Activated T-helper 2 cell treated with anti-CD3 and anti-CD28 coated beads, Interferon-gamma antibody, Interleukin-2, Interleukin-4, amounts not matched to agents 10 μg/mL and 5 μg/mL and 100 μg/mL, durations not matched to agents 14 hours and 24 hours and 36 hours (primary cell): ENCODE data around the gene USP24. TPM values are rescaled to one million over a fixed set of nuclear protein-coding genes. Genes with fewer than 3 reads are reported as not detected.

Experiments used
- DNase-seq: peaks from one replicate; pipeline ENCODE4 v3.0.0; 2021; ENCODE audit warnings: low spot score
- H3K27ac Mint-ChIP-seq: one replicate; pipeline ENCODE4 v1.8.0; 2021; ENCODE audit warnings: mixed read lengths
- H3K27me3 Mint-ChIP-seq: one replicate; pipeline ENCODE4 v1.8.0; 2021; ENCODE audit warnings: low read depth, mixed read lengths
- H3K36me3 Mint-ChIP-seq: one replicate; pipeline ENCODE4 v1.8.0; 2021; ENCODE audit warnings: low read depth, mixed read lengths
- H3K4me1 Mint-ChIP-seq: one replicate; pipeline ENCODE4 v1.8.0; 2021; ENCODE audit warnings: low read depth, mixed read lengths
- H3K4me3 Mint-ChIP-seq: one replicate; pipeline ENCODE4 v1.8.0; 2021; ENCODE audit warnings: low read depth, mild to moderate bottlenecking, moderate library complexity, mixed read lengths
- H3K9me3 Mint-ChIP-seq: one replicate; pipeline ENCODE4 v1.8.0; 2021; ENCODE audit warnings: mixed read lengths
- intact Hi-C: fragments of 100-400 bp; cut with micrococcal nuclease; formaldehyde crosslinking; loops from one replicate; pipeline ENCODE4 v1.15.1; 2023
- total RNA-seq: library from RNA; stranded (reverse); gene quantifications from 2 replicates; pipeline ENCODE4 v1.2.3, GENCODE V29; 2022

The USP24 gene
- total RNA-seq, 1 donor from 2014 or later, result 42.6 TPM

GRCh38 chr1:55063577-55063942, 151.6 kb downstream of the USP24 start:
- peaks cover 18% of the 10 kb centered on the region for H3K36me3 Mint-ChIP-seq
- DNase-seq, result no peak
- H3K27me3 Mint-ChIP-seq, result no peaks in the 10 kb centered on the region
- peaks cover 14% of the 10 kb centered on the region for H3K4me1 Mint-ChIP-seq
- intact Hi-C loops, result no loop called here
- no peak overlapping the region for H3K27ac Mint-ChIP-seq
- H3K9me3 Mint-ChIP-seq, result no peaks in the 10 kb centered on the region
- H3K4me3 Mint-ChIP-seq, result no peak overlapping the region

DNA sequence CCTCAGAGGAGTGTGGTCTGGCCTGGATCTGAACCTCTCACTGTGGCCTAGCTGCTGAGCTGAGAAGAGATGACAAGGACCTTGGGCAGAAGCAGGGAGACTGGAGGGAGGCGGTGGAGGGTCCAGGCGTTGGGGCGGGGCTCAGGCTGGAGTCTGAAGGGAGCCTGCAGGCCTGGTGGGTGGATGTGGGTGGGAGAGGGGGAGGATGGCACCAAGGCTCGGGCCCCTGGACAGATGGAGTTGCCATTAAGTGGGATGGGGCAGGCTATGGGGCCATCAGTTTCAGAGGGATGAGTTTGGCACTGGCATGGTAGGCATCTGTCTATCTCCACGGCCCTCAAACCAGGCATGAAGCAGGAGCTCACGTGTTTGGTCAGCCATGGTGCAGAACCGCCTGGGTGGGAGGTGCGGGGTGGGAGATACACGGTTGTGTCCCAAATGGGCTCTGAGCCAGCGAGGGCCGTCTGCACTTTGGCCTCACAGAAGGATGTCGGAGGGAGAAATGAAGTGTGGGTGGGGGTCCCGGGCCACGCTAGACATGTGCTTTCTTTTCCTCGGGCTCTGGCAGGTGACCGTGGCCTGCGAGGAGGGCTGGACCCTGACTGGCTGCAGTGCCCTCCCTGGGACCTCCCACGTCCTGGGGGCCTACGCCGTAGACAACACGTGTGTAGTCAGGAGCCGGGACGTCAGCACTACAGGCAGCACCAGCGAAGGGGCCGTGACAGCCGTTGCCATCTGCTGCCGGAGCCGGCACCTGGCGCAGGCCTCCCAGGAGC, 152.2 kb downstream of the USP24 start:
- no peaks in the 10 kb centered on the region for H3K27me3 Mint-ChIP-seq
- H3K9me3 Mint-ChIP-seq, result no peaks in the 10 kb centered on the region
- intact Hi-C loops, result no loop called here
- no peak overlapping the region for H3K27ac Mint-ChIP-seq
- H3K36me3 Mint-ChIP-seq, result peaks cover 16% of the 10 kb centered on the region
- H3K4me3 Mint-ChIP-seq, result no peak overlapping the region
- H3K4me1 Mint-ChIP-seq, result peaks cover 14% of the 10 kb centered on the region
- DNase-seq, result no peak

DNA sequence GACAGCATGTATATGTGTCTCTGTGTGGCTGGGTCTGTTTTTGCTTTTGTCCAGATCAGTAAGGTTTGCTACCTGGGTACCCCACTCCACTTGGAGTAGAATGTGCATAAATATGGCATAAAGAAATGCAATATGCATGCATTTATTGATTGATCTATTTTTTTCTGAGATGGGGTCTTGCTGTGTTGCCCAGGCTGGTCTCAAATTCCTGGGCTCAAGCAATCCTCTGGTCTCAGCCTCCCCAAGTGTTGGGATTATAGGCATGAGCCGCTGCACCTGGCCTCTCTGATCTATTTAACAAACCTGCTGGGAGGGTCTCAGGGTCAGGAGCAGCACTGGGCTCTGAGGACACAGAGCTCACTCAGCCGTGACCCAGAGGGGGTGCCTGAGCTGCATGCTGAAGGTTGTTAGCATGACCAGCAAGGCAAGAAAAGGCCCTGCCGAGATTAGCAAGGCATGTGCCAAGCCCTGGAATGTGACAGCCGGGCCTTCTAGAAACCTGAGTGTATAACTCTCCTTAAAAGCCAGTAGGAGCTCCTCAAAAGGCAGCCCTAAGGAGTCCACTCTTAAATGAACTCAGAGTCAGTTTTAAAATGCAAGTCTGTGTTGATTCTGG, 153.3 kb downstream of the USP24 start:
- no peak for DNase-seq
- Mint-ChIP-seq H3K27me3 (no peaks in the 10 kb centered on the region), H3K9me3 (no peaks in the 10 kb centered on the region), H3K4me1 (peaks cover 11% of the 10 kb centered on the region), H3K4me3 (no peak overlapping the region), H3K27ac (no peak overlapping the region), H3K36me3 (peaks cover 9% of the 10 kb centered on the region)
- intact Hi-C loops, result no loop called here

GRCh38 chr1:55061000-55061705, 154.0 kb downstream of the USP24 start:
- no peak overlapping the region for H3K27ac Mint-ChIP-seq

GRCh38 chr1:55060133-55060999, 154.8 kb downstream of the USP24 start:
- Mint-ChIP-seq H3K27ac (no peak overlapping the region), H3K9me3 (no peaks in the 10 kb centered on the region), H3K4me1 (peaks cover 11% of the 10 kb centered on the region), H3K27me3 (no peaks in the 10 kb centered on the region), H3K4me3 (no peak overlapping the region), H3K36me3 (no peaks in the 10 kb centered on the region)
- DNase-seq, result no peak
- intact Hi-C loops, result no loop called here

More at GRCh38 chr1:55061000-55061705, 154.0 kb downstream of the USP24 start:
- H3K36me3 Mint-ChIP-seq, result peaks cover 2% of the 10 kb centered on the region
- no peak for DNase-seq
- no peak overlapping the region for H3K4me3 Mint-ChIP-seq
- no peaks in the 10 kb centered on the region for H3K9me3 Mint-ChIP-seq
- H3K4me1 Mint-ChIP-seq, result peaks cover 11% of the 10 kb centered on the region
- H3K27me3 Mint-ChIP-seq, result no peaks in the 10 kb centered on the region
- intact Hi-C loops, result no loop called here

GRCh38 chr1:55059302-55060132, 155.6 kb downstream of the USP24 start:
- Mint-ChIP-seq H3K4me3 (no peak overlapping the region), H3K27me3 (no peaks in the 10 kb centered on the region), H3K4me1 (peaks cover 11% of the 10 kb centered on the region), H3K36me3 (no peaks in the 10 kb centered on the region), H3K27ac (no peak overlapping the region), H3K9me3 (no peaks in the 10 kb centered on the region)
- no peak for DNase-seq
- intact Hi-C loops, result no loop called here

GRCh38 chr1:55057956-55058298, 157.2 kb downstream of the USP24 start:
- no peak for DNase-seq
- H3K9me3 Mint-ChIP-seq, result no peaks in the 10 kb centered on the region

GRCh38 chr1:55057270-55057955, 157.8 kb downstream of the USP24 start:
- Mint-ChIP-seq H3K9me3 (no peaks in the 10 kb centered on the region), H3K36me3 (no peaks in the 10 kb centered on the region), H3K4me3 (no peak overlapping the region), H3K4me1 (peaks cover 11% of the 10 kb centered on the region), H3K27ac (no peak overlapping the region), H3K27me3 (no peaks in the 10 kb centered on the region)
- intact Hi-C loops, result no loop called here
- no peak for DNase-seq

More at GRCh38 chr1:55057956-55058298, 157.2 kb downstream of the USP24 start:
- Mint-ChIP-seq H3K36me3 (no peaks in the 10 kb centered on the region), H3K4me1 (peaks cover 11% of the 10 kb centered on the region), H3K27ac (no peak overlapping the region), H3K4me3 (no peak overlapping the region), H3K27me3 (no peaks in the 10 kb centered on the region)
- intact Hi-C loops, result no loop called here

DNA sequence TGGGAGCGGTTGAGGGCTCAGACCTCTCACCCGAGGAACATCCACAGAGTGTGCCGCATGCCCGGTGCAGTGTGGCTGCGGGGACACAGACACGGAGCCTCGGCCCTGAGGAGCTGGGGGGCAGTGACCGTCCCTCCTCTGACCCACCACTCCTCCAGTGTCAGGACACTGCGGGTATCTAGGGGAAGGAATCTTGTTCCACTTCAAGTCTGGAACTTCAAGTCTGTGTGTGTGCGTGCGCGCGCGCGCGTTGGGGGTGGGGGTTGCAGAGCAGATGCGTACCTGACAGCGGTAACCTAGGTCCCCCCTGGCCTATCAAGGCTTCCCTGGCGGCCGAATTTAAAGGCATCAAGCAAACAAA, 158.6 kb downstream of the USP24 start:
- no peak for DNase-seq
- Mint-ChIP-seq H3K27me3 (no peaks in the 10 kb centered on the region), H3K4me3 (no peak overlapping the region)

GRCh38 chr1:55055951-55056631, 159.1 kb downstream of the USP24 start:
- Mint-ChIP-seq H3K4me1 (peaks cover 11% of the 10 kb centered on the region), H3K27ac (no peak overlapping the region), H3K27me3 (no peaks in the 10 kb centered on the region), H3K36me3 (no peaks in the 10 kb centered on the region), H3K4me3 (no peak overlapping the region), H3K9me3 (no peaks in the 10 kb centered on the region)
- DNase-seq, result no peak
- intact Hi-C loops, result no loop called here

More for the DNA sequence above, 158.6 kb downstream of the USP24 start:
- H3K9me3 Mint-ChIP-seq, result no peaks in the 10 kb centered on the region
- peaks cover 11% of the 10 kb centered on the region for H3K4me1 Mint-ChIP-seq
- no peak overlapping the region for H3K27ac Mint-ChIP-seq
- intact Hi-C loops, result no loop called here
- H3K36me3 Mint-ChIP-seq, result no peaks in the 10 kb centered on the region

- no peak overlapping the region for H3K4me3 Mint-ChIP-seq
- intact Hi-C loops, result no loop called here
- H3K9me3 Mint-ChIP-seq, result no peaks in the 10 kb centered on the region
- no peak overlapping the region for H3K27ac Mint-ChIP-seq
- H3K4me1 Mint-ChIP-seq, result peaks cover 3% of the 10 kb centered on the region
- H3K36me3 Mint-ChIP-seq, result no peaks in the 10 kb centered on the region
- no peak for DNase-seq
- no peaks in the 10 kb centered on the region for H3K27me3 Mint-ChIP-seq
These were observed 159.9 kb downstream of the USP24 start for GRCh38 chr1:55055084-55055882.
